GM12874 (cell line): Measurements from ENCODE around the gene KRTAP4-7.
"Not testable (repeated sequence)": the region's sequence is repeated elsewhere in the genome, so short reads cannot be mapped to it uniquely, and the experiment has no call there.

Source experiments
- CTCF ChIP-seq: IDR thresholded peaks from 2 replicates; pipeline ENCODE4 v1.5.1; 2011; ENCODE audit warnings: low read depth, mild to moderate bottlenecking, control low read depth, low read length, moderate library complexity; ENCODE audit not compliant: insufficient read depth

The KRTAP4-7 gene

GRCh38 chr17:41048441-41048840 lies 35.5 kb upstream of the KRTAP4-7 start:
- no peak for TF ChIP-seq CTCF

GRCh38 chr17:41049110-41049509 lies 34.8 kb upstream of the KRTAP4-7 start:
- TF ChIP-seq CTCF = no peak

GRCh38 chr17:41052566-41052965 lies 31.4 kb upstream of the KRTAP4-7 start:
- no peak for TF ChIP-seq CTCF

- TF ChIP-seq CTCF = no peak
These were observed 29.9 kb upstream of the KRTAP4-7 start for GRCh38 chr17:41054025-41054424.

- not testable (repeated sequence) for TF ChIP-seq CTCF
These were observed 28.8 kb upstream of the KRTAP4-7 start, which contains the start of gene KRTAP2-2 for GRCh38 chr17:41055130-41055529. Gene KRTAP2-2 (minus strand): TSS chr17:41055230. CDS start chr17:41055211, 19 bp downstream.

- no peak for TF ChIP-seq CTCF
These were observed 26.4 kb upstream of the KRTAP4-7 start for GRCh38 chr17:41057547-41057946.

- no peak for TF ChIP-seq CTCF
These were observed 25.2 kb upstream of the KRTAP4-7 start for GRCh38 chr17:41058741-41059140.
